Kidney tubule cell (primary cell): ENCODE data around the gene BATF.
"Not testable (repeated sequence)": the region's sequence is repeated elsewhere in the genome, so short reads cannot be mapped to it uniquely, and the experiment has no call there.

Experiments
- DNase-seq: peaks from one replicate; pipeline ENCODE4 v3.0.0-alpha.2; 2018; ENCODE audit warnings: low spot score

Gene BATF, protein sequence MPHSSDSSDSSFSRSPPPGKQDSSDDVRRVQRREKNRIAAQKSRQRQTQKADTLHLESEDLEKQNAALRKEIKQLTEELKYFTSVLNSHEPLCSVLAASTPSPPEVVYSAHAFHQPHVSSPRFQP

DNA sequence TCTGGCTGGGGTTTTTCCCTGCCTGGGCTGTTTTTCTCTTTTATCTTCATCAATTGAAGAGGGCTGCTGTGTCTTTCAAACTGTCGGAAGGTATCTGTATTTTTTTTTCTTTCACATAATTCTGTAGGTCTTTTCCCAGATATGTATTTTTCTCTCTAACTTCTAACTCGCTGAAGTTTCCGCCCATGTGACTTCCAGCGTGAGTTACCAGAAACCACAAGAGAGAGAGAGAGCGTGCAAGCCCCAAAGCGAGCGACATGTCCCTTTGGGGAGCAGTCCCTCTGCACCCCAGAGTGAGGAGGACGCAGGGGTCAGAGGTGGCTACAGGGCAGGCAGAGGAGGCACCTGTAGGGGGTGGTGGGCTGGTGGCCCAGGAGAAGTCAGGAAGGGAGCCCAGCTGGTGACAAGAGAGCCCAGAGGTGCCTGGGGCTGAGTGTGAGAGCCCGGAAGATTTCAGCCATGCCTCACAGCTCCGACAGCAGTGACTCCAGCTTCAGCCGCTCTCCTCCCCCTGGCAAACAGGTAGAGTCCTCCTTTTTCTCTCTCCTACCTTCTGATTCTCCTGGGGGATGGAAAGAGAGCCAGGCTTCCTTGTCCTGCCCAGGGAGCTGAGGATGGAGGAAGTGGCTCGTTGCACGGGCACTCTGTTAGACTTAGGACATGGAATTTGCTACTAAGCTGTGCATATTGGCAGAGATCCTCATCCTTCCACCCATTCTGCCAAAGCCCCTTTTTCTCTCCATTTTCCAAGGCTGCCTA, at the start of gene BATF:
BATF (plus strand) TSS at position 246 of the 759 bp plus-strand sequence; CDS start at position 460, 214 bp downstream.
- no peak for DNase-seq

DNA sequence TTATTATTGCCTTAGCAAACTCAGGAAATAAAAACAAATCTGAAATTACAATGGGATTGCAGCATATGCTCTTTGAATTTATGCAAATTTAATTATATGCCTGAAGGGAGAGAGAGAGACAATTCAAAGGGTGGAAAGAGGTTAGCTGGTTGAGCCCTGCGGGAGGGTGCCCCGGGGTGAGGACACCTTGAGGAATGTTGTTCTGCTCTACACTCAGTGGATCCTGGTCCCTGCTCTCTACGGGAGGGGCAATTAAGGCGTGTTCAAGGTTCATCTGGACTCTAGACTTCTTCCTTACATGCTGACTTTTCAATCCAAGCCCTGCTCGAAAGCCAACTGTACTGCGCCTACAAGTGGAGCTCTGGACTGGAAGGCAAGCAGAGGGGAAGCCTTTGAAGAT, 48.1 kb upstream of the BATF start:
- not testable (repeated sequence) for DNase-seq

GRCh38 chr14:75476274-75476995, 45.8 kb upstream of the BATF start:
- no peak for DNase-seq

DNA sequence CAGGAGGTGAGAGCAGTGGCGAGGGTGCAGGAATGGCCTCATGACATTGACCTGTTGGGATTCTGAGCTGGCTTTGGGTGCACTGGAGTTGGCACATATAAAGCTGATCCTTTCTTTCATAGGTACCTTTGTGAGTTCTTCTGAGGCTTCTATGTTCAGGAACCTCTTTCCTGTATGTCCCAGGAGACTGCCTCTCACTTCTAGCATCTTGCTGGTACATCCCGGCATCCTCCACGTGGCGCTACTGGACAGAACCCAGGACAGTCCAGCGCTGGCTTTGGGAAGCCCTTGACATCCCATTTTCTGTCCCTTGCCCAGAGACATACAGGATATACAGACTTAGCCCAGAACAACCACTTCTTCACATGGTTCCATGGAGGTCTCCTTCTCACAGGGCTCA, 44.4 kb upstream of the BATF start:
- DNase-seq, result no peak

- no peak for DNase-seq
These were observed 42.3 kb upstream of the BATF start for GRCh38 chr14:75479770-75480600.

GRCh38 chr14:75482366-75482765, 39.9 kb upstream of the BATF start:
- DNase-seq, result no peak

DNA sequence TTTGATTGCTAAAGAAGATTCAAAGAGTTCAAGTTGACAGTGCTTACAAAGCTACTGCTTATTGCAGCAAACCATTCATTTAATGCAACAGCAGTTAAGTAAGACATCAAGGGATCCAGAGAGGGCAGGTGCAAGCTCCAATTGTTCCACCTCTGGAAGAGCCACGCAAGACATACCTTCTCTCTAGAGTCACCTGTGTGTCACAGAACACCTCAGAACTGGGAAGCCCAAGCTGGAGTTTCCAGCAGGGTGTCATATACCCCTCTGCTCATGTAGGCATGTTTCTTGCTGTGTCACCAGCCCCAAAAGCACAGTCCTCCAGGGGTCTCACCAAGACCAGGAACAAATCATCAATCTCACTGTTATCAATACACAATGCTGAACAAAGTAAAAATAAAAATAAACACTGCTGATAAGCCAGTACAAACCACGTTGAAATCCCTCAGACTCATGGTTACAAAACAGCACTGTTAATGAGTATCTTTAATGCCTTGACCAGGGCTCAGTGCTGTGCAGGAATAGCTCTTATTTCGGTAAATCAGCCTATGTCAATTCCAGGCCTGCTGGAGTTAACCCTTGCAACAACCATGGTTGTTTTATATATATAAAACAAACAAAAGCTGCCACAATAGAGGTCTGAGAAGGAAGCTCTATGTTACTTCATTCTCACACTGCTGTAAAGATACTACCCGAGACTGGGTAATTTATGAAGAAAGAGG, 37.4 kb upstream of the BATF start:
- DNase-seq, result peak; percentile 79

DNA sequence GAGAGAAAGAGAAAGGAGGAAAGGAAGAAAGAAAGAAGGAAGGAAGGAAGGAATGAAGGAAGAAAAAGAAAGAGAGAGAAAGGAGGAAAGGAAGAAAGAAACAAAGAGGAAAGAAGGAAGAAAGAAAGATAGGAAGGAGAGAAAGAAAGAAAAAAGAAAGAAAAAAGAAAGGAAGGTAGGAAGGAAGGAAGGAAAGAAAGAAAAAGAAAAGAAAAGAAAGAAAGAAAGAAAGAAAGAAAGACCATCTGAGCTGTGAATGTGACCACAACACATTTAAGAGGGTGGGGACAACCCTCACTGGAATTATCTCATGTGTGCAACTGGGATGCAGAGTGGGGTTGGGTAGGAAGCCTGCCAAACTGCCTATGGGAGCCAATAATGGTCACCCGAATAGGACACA, 36.0 kb upstream of the BATF start:
- no peak for DNase-seq

DNA sequence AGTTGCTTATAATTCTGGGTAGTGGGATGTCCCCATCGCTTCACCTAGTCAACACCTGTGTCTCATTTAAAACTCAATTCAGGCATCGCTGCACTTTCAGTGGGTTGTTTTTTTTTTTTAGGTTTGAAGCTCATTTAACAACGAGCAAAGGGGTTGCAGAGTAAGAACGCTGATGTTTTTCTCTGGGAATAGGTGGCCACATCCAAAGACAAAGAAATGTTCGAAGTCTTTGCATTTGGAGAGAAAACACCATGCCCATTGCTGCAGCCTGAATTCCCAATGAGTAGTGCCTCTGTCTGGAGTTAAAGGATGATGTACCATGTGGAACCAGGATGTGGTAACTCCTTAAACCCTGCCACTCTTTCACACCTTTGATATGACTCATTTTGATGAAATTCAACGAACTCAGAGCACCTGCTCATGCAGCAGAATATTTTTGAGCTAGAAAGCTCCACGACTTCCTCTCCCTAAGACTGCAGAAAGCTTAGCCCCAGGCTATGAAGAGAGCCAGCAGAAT, 35.1 kb upstream of the BATF start:
- peak; percentile 91 for DNase-seq

GRCh38 chr14:75489480-75489837, 32.8 kb upstream of the BATF start:
- DNase-seq, result no peak

- no peak for DNase-seq
These were observed 30.8 kb upstream of the BATF start for GRCh38 chr14:75491376-75491978.

DNA sequence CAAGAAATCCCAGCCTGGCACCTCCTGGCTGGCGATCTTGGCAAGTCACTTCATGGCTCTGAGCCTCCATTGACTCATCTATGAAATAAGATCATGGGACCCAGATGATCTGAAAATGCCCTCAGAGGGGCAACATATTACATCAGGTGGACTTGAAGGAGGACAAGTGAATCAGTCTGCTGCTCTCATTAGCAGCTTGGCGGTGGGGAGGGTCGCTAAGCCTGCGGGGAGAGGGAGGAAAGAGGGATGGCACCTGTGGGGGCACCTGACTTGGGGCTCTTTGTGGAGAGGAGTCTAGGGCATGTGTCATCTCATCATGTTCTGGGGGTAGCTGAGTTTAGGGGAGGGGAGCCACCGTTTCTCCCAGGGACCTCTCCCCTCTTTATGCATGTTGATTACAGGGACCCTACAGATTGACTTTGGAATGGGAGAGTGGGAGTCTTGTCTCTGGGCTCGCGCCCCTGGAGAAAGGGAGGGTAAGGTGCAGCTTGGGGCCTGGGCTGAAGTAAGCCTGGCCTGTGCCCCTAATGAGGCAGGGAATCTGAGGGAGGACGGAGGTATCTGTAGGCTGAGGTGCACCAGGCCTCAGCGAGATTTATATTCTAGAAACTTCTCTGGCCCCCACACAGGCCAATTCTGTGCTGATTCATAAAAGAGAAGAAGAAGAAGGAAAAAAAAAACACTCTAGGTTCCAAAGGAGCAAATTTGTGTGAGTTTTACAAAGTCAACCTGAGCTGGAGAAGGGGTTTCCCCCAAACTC, 29.3 kb upstream of the BATF start:
- no peak for DNase-seq

DNA sequence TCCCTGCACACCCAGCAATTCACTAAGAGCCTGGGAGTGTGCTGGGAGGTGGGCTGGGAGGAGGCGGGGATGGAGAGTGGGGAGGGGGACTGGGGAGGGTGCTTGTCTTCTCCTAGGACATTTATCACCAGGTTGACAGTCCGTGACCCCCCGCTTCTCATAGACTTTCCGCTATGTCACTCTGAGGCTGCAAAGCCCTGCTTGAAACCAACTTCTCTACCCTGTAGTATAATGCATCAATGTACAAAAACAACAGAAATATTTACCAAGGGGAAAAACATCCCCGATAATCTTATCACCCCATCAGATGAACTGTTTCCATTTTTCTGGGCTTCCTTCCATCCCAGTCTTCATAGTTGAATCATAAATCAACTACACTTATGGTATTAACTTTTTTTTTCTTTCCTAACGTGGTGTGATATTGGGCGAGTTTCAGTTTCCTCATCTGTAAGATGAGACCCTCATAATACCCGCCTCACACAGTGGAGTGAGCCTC, 28.6 kb upstream of the BATF start:
- no peak for DNase-seq

- DNase-seq, result peak; percentile 61
These were observed 27.4 kb upstream of the BATF start for GRCh38 chr14:75494896-75495295.

DNA sequence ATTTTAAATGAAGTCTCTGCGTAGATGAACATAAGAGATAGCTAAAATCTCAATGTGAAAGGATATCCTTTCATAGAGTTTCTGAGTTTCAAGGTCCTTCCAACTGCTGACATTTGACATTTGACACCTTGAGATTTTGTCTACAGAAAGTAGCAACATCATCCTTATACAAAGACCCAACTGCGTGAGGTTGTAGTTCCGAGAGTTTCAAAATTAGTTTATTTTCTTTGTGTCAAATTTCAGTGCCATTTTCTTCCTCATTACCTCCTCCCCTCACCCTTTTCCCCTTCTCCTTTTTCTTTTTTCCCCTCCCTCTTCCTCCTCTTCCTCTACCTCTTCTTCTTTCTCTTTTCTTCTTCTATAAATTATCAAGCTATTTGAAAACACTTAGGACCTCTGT, 26.9 kb upstream of the BATF start:
- no peak for DNase-seq

DNA sequence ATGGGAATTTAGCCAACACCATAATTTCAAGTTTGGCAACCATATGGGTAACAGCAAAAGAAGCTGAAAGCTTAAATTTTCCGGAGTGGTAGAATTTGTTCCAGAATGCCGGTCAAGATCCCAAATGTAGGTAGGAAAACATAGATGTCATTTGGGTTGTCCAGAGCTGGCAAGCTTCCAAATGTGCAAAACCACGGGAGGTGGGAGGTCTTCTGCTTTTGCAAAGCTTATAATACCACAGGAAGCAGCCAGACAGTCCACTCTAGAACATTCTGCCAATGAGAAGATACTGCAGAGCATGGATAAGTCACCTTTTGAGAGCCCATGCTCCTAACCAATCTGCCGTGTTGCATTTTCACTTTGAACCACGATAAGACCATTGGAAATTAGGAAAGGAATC, 26.4 kb upstream of the BATF start:
- DNase-seq, result no peak

GRCh38 chr14:75496755-75497154, 25.5 kb upstream of the BATF start:
- DNase-seq, result no peak

DNA sequence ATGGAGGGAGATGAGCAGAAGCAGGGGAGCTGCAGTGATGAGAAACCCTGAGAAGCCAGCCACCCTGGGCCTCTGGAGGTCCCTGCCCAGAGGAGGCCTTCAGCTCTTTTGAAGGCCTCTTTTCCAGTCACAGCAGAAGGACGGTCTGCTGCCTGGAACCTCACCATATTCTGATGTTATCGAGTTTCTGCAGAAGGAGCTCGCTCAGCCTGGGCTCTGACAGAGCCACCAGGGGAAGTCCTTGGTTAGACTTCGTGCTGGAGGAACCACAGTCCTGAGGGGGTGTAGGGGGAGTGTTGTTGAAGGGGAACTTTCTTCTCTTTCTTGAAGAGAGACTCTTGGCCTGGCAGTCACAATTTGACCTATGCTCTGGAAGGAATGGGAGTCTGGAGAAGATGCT, 25.1 kb upstream of the BATF start:
- no peak for DNase-seq

GRCh38 chr14:75497701-75498100, 24.6 kb upstream of the BATF start:
- DNase-seq, result no peak
